IMR-90 (cell line): ENCODE data around the gene CTNND2. TPM values are rescaled to one million over a fixed set of nuclear protein-coding genes. Genes with fewer than 3 reads are reported as not detected.

Source experiments
- ATAC-seq: fragments of 200-7000 bp; cut with Tn5 transposase; 2 replicates; pipeline ENCODE4 v1.9.1; 2020; ENCODE audit warnings: low read depth, mild to moderate bottlenecking, moderate library complexity
- BruUV-seq: library from RNA; stranded (reverse); fragments of 400-500 nt; replicated peaks from 2 replicates; lab custom pipeline; 2021; lab: Mats Ljungman, UMichigan
- CTCF ChIA-PET: fragments of 300-600 bp; formaldehyde crosslinking; extraction: SDS; loops from one replicate; lab custom pipeline; 2021; ENCODE audit warnings: antibody characterized with exemption; lab: Yijun Ruan, JAX
- POLR2A ChIA-PET: fragments of 300-600 bp; sonication (Branson Sonifier 250); formaldehyde crosslinking; loops from one replicate; lab custom pipeline; 2022; ENCODE audit warnings: antibody characterized with exemption; ENCODE audit not compliant: unreplicated experiment; lab: Charles Lee
- DNase-seq: peaks from one replicate; pipeline ENCODE4 v3.0.0; 2013
- H2AFZ ChIP-seq: replicated peaks from 2 replicates; pipeline ENCODE3; 2013; ENCODE audit warnings: low read length, mild to moderate bottlenecking; ENCODE audit not compliant: poor library complexity
- H2AK5ac ChIP-seq: 2 replicates; pipeline ENCODE4 v1.6.1; 2013; ENCODE audit warnings: low read depth, low read length, inconsistent platforms
- H2AK9ac ChIP-seq: replicated peaks from 2 replicates; pipeline ENCODE3; 2013; ENCODE audit warnings: mild to moderate bottlenecking, low read depth, low read length, moderate library complexity; ENCODE audit not compliant: poor library complexity
- H2BK120ac ChIP-seq: 2 replicates; pipeline ENCODE4 v1.6.1; 2013; ENCODE audit warnings: low read depth, low read length, inconsistent platforms
- H2BK15ac ChIP-seq: 3 replicates; pipeline ENCODE4 v1.6.1; 2013; ENCODE audit warnings: low read depth, low read length, inconsistent platforms
- H2BK20ac ChIP-seq: 2 replicates; pipeline ENCODE4 v1.6.1; 2013; ENCODE audit warnings: low read depth, mild to moderate bottlenecking, inconsistent platforms, low read length, moderate library complexity
- H2BK5ac ChIP-seq: 2 replicates; pipeline ENCODE4 v1.6.1; 2013; ENCODE audit warnings: mild to moderate bottlenecking, low read depth, low read length, inconsistent platforms; ENCODE audit not compliant: poor library complexity, severe bottlenecking
- H3K14ac ChIP-seq: replicated peaks from 2 replicates; pipeline ENCODE4 v1.6.1; 2013; ENCODE audit warnings: low read depth, low read length, inconsistent platforms
- H3K18ac ChIP-seq: 2 replicates; pipeline ENCODE4 v1.6.1; 2013; ENCODE audit warnings: low read depth, low read length, control low read depth
- H3K23ac ChIP-seq: 2 replicates; pipeline ENCODE4 v1.6.1; 2013; ENCODE audit warnings: low read depth, low read length, inconsistent platforms
- H3K27ac ChIP-seq: 2 replicates; pipeline ENCODE4 v1.5.1; 2013; ENCODE audit warnings: mild to moderate bottlenecking, control low read depth, low read length; ENCODE audit not compliant: insufficient read depth
- H3K27me3 ChIP-seq: 2 replicates; pipeline ENCODE4 v1.6.1; 2013; ENCODE audit warnings: low read length; ENCODE audit not compliant: control insufficient read depth, insufficient read depth
- H3K36me3 ChIP-seq: 2 replicates; pipeline ENCODE4 v1.6.1; 2013; ENCODE audit warnings: low read length, mixed read lengths; ENCODE audit not compliant: control insufficient read depth, insufficient read depth
- H3K4ac ChIP-seq: 2 replicates; pipeline ENCODE4 v1.6.1; 2013; ENCODE audit warnings: low read depth, low read length, inconsistent platforms
- H3K4me1 ChIP-seq: 2 replicates; pipeline ENCODE4 v1.6.1; 2013; ENCODE audit warnings: low read length, mixed read lengths; ENCODE audit not compliant: control insufficient read depth, insufficient read depth
- H3K4me2 ChIP-seq: 2 replicates; pipeline ENCODE4 v1.6.1; 2013; ENCODE audit warnings: low read depth, mild to moderate bottlenecking, control low read depth, low read length, moderate library complexity
- H3K4me3 ChIP-seq: 2 replicates; pipeline ENCODE4 v1.5.1; 2013; ENCODE audit warnings: low read depth, mild to moderate bottlenecking, control low read depth, low read length, moderate library complexity; ENCODE audit not compliant: insufficient read depth
- H3K56ac ChIP-seq: 2 replicates; pipeline ENCODE4 v1.6.1; 2013; ENCODE audit warnings: low read length, inconsistent platforms; ENCODE audit not compliant: insufficient read depth; ENCODE audit errors: extremely low read depth
- H3K79me1 ChIP-seq, 2 experiments: 2 replicates each; pipeline ENCODE4 v1.6.1; 2013; ENCODE audit warnings: low read length in 2 of 2, inconsistent platforms in 1 of 2, low read depth in 1 of 2
- H3K9ac ChIP-seq: 2 replicates; pipeline ENCODE4 v1.6.1; 2013; ENCODE audit warnings: low read depth, low read length, control low read depth
- H3K9me1 ChIP-seq: 2 replicates; pipeline ENCODE4 v1.6.1; 2013; ENCODE audit warnings: low read length, inconsistent platforms; ENCODE audit not compliant: insufficient read depth
- H3K9me3 ChIP-seq: 2 replicates; pipeline ENCODE4 v1.6.1; 2013; ENCODE audit warnings: low read length; ENCODE audit not compliant: control insufficient read depth, insufficient read depth
- H4K20me1 ChIP-seq: 2 replicates; pipeline ENCODE4 v1.6.1; 2013; ENCODE audit warnings: low read length, inconsistent platforms; ENCODE audit not compliant: insufficient read depth
- H4K5ac ChIP-seq: 2 replicates; pipeline ENCODE4 v1.6.1; 2013; ENCODE audit warnings: mild to moderate bottlenecking, low read depth, low read length, control low read depth
- H4K8ac ChIP-seq, 2 experiments: 2 replicates each; pipeline ENCODE4 v1.6.1; 2013; ENCODE audit warnings: low read depth in 2 of 2, low read length in 2 of 2, control low read depth in 1 of 2, inconsistent platforms in 1 of 2
- H4K91ac ChIP-seq: 2 replicates; pipeline ENCODE4 v1.6.1; 2013; ENCODE audit warnings: low read depth, low read length, inconsistent platforms; ENCODE audit not compliant: insufficient read depth
- BHLHE40 ChIP-seq: fragments of 150-350 bp; IDR thresholded peaks from 2 replicates; pipeline ENCODE4 v1.6.1; 2016; ENCODE audit warnings: mild to moderate bottlenecking, low read depth, low read length
- CEBPB ChIP-seq: IDR thresholded peaks from 2 replicates; pipeline ENCODE4 v1.6.1; 2012; ENCODE audit warnings: low read depth, low read length, improper control_type of control experiment
- CHD1 ChIP-seq: IDR thresholded peaks from 2 replicates; pipeline ENCODE4 v1.6.1; 2012; ENCODE audit warnings: low read depth, low read length, improper control_type of control experiment
- CTCF ChIP-seq: conservative IDR thresholded peaks from 2 replicates; pipeline ENCODE4 v1.5.1; 2012; ENCODE audit warnings: mild to moderate bottlenecking, low read depth, low read length, improper control_type of control experiment
- ELK1 ChIP-seq: fragments of 150-350 bp; IDR thresholded peaks from 2 replicates; pipeline ENCODE4 v1.6.1; 2016; ENCODE audit warnings: low read depth, mild to moderate bottlenecking, low read length, moderate library complexity, borderline replicate concordance
- FOS ChIP-seq: fragments of 150-350 bp; IDR thresholded peaks from 2 replicates; pipeline ENCODE4 v1.6.1; 2016; ENCODE audit warnings: low read depth, low read length
- MAFK ChIP-seq: IDR thresholded peaks from 2 replicates; pipeline ENCODE4 v1.6.1; 2012; ENCODE audit warnings: low read depth, low read length, improper control_type of control experiment
- MAZ ChIP-seq: IDR thresholded peaks from 2 replicates; pipeline ENCODE4 v1.6.1; 2012; ENCODE audit warnings: low read depth, mild to moderate bottlenecking, low read length, improper control_type of control experiment, moderate library complexity, borderline replicate concordance
- MXI1 ChIP-seq: IDR thresholded peaks from 2 replicates; pipeline ENCODE4 v1.6.1; 2012; ENCODE audit warnings: low read depth, mild to moderate bottlenecking, low read length, moderate library complexity, borderline replicate concordance
- NFE2L2 ChIP-seq: fragments of 150-350 bp; IDR thresholded peaks from 2 replicates; pipeline ENCODE4 v1.6.1; 2016; ENCODE audit warnings: low read depth, mild to moderate bottlenecking, low read length
- POLR2A ChIP-seq: IDR thresholded peaks from 2 replicates; pipeline ENCODE4 v1.6.1; 2012; ENCODE audit warnings: mild to moderate bottlenecking, low read depth, low read length
- RAD21 ChIP-seq: IDR thresholded peaks from 2 replicates; pipeline ENCODE4 v1.6.1; 2012; ENCODE audit warnings: low read length, improper control_type of control experiment
- RCOR1 ChIP-seq: IDR thresholded peaks from 2 replicates; pipeline ENCODE4 v1.6.1; 2012; ENCODE audit warnings: mild to moderate bottlenecking, low read length, improper control_type of control experiment; ENCODE audit not compliant: insufficient replicate concordance
- RFX5 ChIP-seq: IDR thresholded peaks from 2 replicates; pipeline ENCODE4 v1.8.0; 2012; ENCODE audit warnings: low read depth, mild to moderate bottlenecking, low read length, moderate library complexity
- SMC3 ChIP-seq: fragments of 150-350 bp; IDR thresholded peaks from 2 replicates; pipeline ENCODE4 v1.6.1; 2016; ENCODE audit warnings: low read depth, mild to moderate bottlenecking, antibody characterized with exemption, low read length, moderate library complexity
- USF2 ChIP-seq: fragments of 150-350 bp; IDR thresholded peaks from 2 replicates; pipeline ENCODE4 v1.6.1; 2017; ENCODE audit warnings: mild to moderate bottlenecking, antibody characterized with exemption, low read length, low read depth
- WGBS, 2 experiments: methylation state at CpG; one replicate each; pipeline versions ENCODE4 v1.1.5 to v1.1.7; 2013; ENCODE audit warnings: missing lambda C conversion rate in 2 of 2; ENCODE audit not compliant: insufficient read length in 1 of 2; ENCODE audit errors: extremely low coverage in 2 of 2; 5-methylcytosine and 5-hydroxymethylcytosine counted together
- dilution Hi-C: fragments of 300-500 bp; cut with HindIII; formaldehyde crosslinking; loops from one replicate; pipeline ENCODE4 v1.14.3; 2018; ENCODE audit warnings: low sequenced_read_pairs; ENCODE audit not compliant: unreplicated experiment
- in situ Hi-C: fragments of 300-500 bp; cut with MboI; formaldehyde crosslinking; loops from 3 replicates; pipeline ENCODE4 v1.14.3; 2019; ENCODE audit warnings: low sequenced_read_pairs, inconsistent platforms, mixed read lengths
- intact Hi-C: fragments of 100-400 bp; cut with micrococcal nuclease; formaldehyde crosslinking; loops from 2 replicates; pipeline ENCODE4 v1.10.0; 2022
- polyA plus RNA-seq, 3 experiments: library from polyadenylated mRNA; depleted of rRNA; stranded (reverse); fragments of >200 nt; gene quantifications; 2 replicates each; pipeline ENCODE4 v1.2.3, GENCODE V29; 2012; ENCODE audit warnings: low replicate concordance in 1 of 3
- total RNA-seq: library from RNA; depleted of rRNA; stranded (reverse); fragments of >200 nt; gene quantifications from 2 replicates; pipeline ENCODE4 v1.2.3, GENCODE V29; 2012

Gene CTNND2
- total and polyA plus RNA-seq, 2 of the 4 experiments (the other 2 are of a cell fraction): not detected

GRCh38 chr5:11234501-11234911, 669.7 kb downstream of the CTNND2 start:
- Histone ChIP-seq H2BK20ac (no peak overlapping the region), H2BK5ac (no peak overlapping the region), H3K79me1 (no peaks in the 10 kb centered on the region), H3K9me1 (no peaks in the 10 kb centered on the region), H3K36me3 (no peaks in the 10 kb centered on the region), H3K27ac (no peak overlapping the region), H2BK15ac (no peak overlapping the region), H4K20me1 (no peaks in the 10 kb centered on the region), H4K91ac (no peak overlapping the region), H2AK5ac (no peak overlapping the region), H3K27me3 (no peaks in the 10 kb centered on the region), H2AK9ac (no peak overlapping the region), H3K18ac (no peak overlapping the region), H4K5ac (no peak overlapping the region), H3K4me1 (no peaks in the 10 kb centered on the region), H3K4me2 (no peak overlapping the region), H3K9me3 (no peaks in the 10 kb centered on the region), H4K8ac (no peak overlapping the region), H3K4me3 (no peak overlapping the region), H3K23ac (no peak overlapping the region), H2BK120ac (no peak overlapping the region), H3K4ac (no peak overlapping the region), H3K56ac (no peak overlapping the region), H3K14ac (no peak overlapping the region), H2AFZ (no peak overlapping the region), H3K9ac (no peak overlapping the region)
- intact Hi-C loops: no loop called here
- CTCF ChIA-PET: no interaction called here
- POLR2A ChIA-PET: no interaction called here
- TF ChIP-seq SMC3 (no peak), MAFK (no peak), CEBPB (no peak), BHLHE40 (no peak), RFX5 (no peak), USF2 (no peak), NFE2L2 (no peak), POLR2A (no peak), ELK1 (no peak), RAD21 (no peak), RCOR1 (no peak), CTCF (no peak), MXI1 (no peak), FOS (no peak), MAZ (no peak), CHD1 (no peak)
- no TSS peak for BruUV-seq
- dilution Hi-C loops: no loop called here
- WGBS, 2 experiments: 53% methylated on average over 2 of the region's 5 CpGs; no CpG with 5 or more reads in 1 of the 2 experiments
- in situ Hi-C loops: no loop called here
- DNase-seq (no peak), ATAC-seq (no peak)
